GM10248 (cell line): ENCODE data around the gene AATK.

Experiments used
- CTCF ChIA-PET: fragments of 300-600 bp; sonication (Branson Sonifier 250); formaldehyde crosslinking; extraction: SDS; loops from one replicate; lab custom pipeline; 2021; ENCODE audit warnings: antibody characterized with exemption; lab: Yijun Ruan, JAX
- POLR2A ChIA-PET: fragments of 350-650 bp; sonication (Branson Sonifier 250); formaldehyde crosslinking; extraction: SDS; loops from one replicate; lab custom pipeline; 2020; ENCODE audit warnings: antibody characterized with exemption; lab: Yijun Ruan, JAX
- DNase-seq: peaks from one replicate; pipeline ENCODE4 v3.0.0; 2012; ENCODE audit errors: extremely low spot score
- CTCF ChIP-seq: IDR thresholded peaks from 2 replicates; pipeline ENCODE4 v1.5.1; 2012; ENCODE audit warnings: mild to moderate bottlenecking, low read depth; ENCODE audit errors: extremely low read depth, missing control alignments, control extremely low read depth

Gene AATK

GRCh38 chr17:81179220-81179619 lies 13.2 kb upstream of the AATK start:
- CTCF ChIA-PET, result interaction anchor here (0.6 kb wide), 1 partner anchor 36 kb away, joined by 3 read pairs; no protein-coding TSS in a partner anchor
- no peak for TF ChIP-seq CTCF
- DNase-seq, result no peak
- POLR2A ChIA-PET, result no interaction called here

- ChIA-PET CTCF (interaction anchor here (0.6 kb wide), 1 partner anchor 35 kb away, joined by 3 read pairs; no protein-coding TSS in a partner anchor), POLR2A (no interaction called here)
- no peak for DNase-seq
- TF ChIP-seq CTCF, result no peak
Measured at GRCh38 chr17:81178136-81179091, 12.4 kb upstream of the AATK start.

DNA sequence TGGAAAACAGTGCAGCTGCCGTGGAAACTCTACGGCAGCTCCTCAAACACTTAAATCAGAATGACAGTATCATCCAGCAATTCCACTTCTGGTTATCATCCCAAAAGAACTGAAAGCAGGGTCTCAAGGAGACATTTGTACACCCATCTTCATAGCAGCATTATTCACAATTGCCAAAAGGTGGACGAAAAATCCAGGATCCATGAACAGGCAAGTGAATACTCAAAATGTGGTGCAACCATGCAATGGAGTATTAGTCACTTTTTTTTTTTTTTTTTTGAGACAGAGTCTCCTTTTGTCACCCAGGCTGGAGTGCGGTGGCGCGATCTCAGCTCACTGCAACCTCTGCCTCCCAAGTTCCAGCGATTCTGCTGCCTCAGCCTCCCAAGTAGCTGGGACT lies 10.6 kb upstream of the AATK start:
- DNase-seq, result no peak
- ChIA-PET POLR2A (interaction anchor here (0.7 kb wide), 1 partner anchor 36 kb away, joined by 6 read pairs; no protein-coding TSS in a partner anchor), CTCF (no interaction called here)
- no peak for TF ChIP-seq CTCF

DNA sequence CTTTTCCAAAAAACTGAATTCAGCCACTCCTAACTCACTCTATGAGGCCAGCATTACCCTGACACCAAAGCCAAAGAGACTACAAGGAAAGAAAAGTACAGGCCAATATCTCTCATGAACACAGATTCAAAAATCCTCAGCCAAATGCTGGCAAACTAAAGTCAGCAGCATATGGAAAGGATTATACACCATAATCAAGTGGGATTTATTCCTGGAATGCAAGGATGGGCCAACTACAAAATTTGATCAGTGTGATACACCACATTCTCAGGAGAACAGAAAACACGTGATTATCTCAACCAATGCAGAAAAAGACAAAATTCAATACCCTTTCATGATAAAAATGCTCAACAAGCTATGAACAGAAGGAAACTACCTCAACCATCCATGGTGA lies 7.7 kb upstream of the AATK start:
- ChIA-PET CTCF (interaction anchor here (1.5 kb wide), 1 partner anchor 31 kb away, joined by 4 read pairs; no protein-coding TSS in a partner anchor), POLR2A (no interaction called here)
- no peak for DNase-seq
- no peak for TF ChIP-seq CTCF

- no peak for TF ChIP-seq CTCF
- ChIA-PET POLR2A (no interaction called here), CTCF (interaction anchor here (1.5 kb wide), 1 partner anchor 30 kb away, joined by 4 read pairs; no protein-coding TSS in a partner anchor)
- no peak for DNase-seq
Measured at GRCh38 chr17:81173052-81173761, 7.2 kb upstream of the AATK start.

- DNase-seq, result no peak
- ChIA-PET CTCF (interaction anchor here (0.9 kb wide), 1 partner anchor 74 kb away, joined by 3 read pairs; no protein-coding TSS in a partner anchor), POLR2A (no interaction called here)
- TF ChIP-seq CTCF, result no peak
Measured at GRCh38 chr17:81171941-81172340, 5.9 kb upstream of the AATK start.
